RPMI7951 (cell line): ENCODE results near the gene REEP5. TPM values are rescaled to one million over a fixed set of nuclear protein-coding genes. Genes with fewer than 3 reads are reported as not detected.
"Not testable (repeated sequence)": the region's sequence is repeated elsewhere in the genome, so short reads cannot be mapped to it uniquely, and the experiment has no call there.

ENCODE experiments used
- DNase-seq: peaks from one replicate; pipeline ENCODE4 v3.0.0-alpha.2; 2012; ENCODE audit warnings: low read depth
- total RNA-seq: library from RNA; depleted of rRNA; stranded (reverse); fragments of >200 nt; shearing (Covaris generic); gene quantifications from 2 replicates; pipeline ENCODE4 v1.2.3, GENCODE V29; 2014

REEP5 gene
- total RNA-seq, 1 experiment from 2014 or later = 39.0 TPM

DNA sequence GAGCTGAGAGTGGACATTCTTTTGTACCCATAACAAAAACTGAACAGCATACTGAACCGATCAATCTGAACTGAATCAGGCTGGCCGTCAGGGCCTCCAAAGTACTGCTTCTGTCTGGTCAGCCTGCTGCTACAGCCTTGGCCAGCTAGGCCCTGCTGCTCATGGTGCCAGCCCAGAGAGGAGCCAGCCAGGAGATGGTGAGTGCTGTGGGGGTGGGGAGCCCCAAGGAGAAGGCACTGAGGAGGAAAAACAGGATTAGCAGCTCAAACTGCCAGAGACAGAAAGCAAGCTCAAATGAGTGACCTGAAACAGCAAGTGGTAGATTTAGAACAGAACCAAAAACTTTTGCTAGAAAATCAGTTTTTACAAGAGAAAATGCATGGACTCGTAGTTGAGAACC lies 37.0 kb downstream of the REEP5 start:
- no peak for DNase-seq

DNA sequence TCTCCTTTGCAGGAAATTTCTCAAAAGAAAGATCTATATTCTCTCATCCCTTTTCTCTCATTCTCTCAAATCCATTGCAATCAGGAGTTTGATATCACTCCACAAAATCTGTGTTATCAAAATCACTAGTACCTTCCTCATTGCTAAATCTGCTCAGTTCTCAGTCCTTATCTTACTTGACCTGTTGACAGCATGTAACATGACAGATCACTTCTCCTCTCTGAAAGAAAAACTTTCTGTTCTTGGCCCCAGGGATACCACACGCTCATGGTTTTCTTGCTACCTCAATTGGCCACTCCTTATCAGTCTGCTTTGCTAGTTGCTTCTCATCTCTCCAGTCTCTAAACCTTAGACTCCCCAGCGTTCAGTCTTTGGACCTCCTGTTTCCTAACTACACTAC lies 38.8 kb downstream of the REEP5 start:
- no peak for DNase-seq

DNA sequence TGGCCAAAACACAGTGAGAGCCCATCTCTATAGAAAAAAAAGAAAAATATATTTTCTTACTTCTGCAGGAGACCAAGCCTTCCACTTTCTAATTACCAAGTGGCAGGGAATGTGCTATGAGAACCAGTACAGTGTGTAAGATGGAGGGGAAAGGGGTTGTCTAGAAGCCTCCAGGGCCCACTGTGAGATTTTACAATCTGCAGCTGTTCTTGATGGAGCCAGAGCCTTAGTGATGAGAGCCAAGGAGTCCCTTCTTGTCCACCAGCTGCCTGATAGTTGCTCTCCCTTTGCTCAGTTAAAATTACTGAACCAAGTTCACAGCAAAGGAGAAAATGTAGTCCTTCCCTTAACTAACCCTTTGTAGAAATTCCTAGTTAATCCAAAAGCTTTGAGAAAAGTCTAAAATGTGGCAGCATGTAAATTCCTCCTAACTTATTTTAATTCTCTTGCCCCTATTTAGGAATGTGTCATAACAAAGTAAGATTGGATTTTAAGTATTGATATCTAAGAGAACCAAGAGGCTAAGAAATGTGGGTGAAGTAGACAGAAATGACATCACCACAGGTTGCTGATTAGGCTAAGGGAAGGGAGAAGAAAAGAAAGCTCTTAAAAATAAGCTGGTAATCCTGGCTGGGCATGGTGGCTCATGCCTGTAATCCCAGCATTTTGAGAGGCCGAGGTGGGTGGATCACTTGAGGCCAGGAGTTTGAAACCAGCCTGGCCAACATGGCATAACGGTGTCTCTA lies 41.6 kb downstream of the REEP5 start:
- DNase-seq = no peak

DNA sequence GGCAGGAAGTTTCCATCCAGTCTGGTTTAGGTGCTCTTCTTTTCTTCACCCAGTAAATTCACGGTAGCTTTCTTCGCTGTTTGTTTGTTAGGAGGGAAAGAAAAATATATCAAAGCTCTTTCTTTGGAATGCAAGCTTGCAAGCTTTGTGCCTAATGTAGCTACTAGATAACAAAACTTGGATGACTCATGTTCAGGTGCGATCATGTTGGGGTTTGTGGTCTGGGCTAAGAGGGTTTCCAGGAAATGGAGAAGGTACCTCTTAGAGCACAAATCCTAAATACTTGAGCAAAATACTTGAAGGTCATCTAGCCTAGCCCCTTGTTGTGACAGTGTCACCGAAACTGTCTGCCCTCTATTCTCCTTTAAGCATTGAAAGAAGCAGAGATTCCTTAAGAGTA lies 43.3 kb downstream of the REEP5 start:
- peak; percentile 36 for DNase-seq

DNA sequence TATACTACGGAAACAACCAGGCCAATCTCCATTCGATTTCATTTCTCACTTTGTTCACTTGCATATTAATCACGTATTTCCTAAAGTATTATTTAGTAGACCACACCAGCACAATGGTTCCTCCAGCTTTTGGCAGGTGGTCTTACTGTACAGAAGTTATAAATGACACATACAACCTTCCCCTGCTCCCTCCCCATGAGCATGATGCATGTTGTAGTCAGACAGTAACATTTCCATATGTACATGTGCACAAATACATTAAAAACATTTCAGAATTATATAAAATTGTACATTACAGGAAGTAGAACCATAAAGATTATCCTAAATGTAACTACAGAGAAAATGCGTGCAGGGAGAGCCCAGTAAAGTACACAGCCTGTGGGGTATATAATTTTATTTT lies 43.9 kb downstream of the REEP5 start:
- DNase-seq = no peak

DNA sequence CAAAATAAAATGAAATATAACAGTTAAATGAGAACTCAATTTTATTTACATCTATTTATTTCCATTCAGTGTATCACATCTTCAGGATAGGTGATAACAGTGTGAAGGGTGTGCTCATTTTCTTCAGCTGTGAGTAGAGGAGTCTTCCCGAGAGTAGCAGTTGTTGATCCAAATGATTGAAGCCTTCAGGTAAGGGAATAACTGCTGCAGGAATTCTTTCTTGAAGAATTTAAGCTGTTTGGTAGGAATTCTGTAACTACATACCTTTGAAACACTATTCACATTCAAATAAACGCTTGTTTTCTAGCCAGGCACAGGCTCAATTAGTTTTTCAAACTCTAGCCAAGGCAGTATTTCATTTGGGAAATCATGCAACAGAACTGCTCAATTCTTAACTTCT lies 45.7 kb downstream of the REEP5 start:
- no peak for DNase-seq

DNA sequence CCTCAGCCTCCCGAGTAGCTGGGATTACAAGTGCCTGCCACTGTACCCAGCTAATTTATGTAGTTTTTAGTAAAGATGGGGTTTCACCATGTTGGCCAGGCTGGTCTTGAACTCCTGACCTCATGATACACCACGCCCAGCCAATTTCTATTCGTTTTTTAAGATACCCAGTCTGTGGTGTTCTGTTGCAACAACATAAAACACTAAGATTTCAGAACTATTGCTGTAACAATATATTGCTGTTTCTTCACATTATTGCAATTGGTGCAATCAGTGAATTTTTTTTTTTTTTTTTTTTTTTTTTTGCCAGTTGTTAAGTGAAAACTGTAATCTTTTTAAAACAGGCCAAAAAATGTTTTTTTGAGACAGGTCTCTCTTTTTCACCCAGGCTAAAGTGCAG lies 51.1 kb downstream of the REEP5 start:
- DNase-seq = no peak

DNA sequence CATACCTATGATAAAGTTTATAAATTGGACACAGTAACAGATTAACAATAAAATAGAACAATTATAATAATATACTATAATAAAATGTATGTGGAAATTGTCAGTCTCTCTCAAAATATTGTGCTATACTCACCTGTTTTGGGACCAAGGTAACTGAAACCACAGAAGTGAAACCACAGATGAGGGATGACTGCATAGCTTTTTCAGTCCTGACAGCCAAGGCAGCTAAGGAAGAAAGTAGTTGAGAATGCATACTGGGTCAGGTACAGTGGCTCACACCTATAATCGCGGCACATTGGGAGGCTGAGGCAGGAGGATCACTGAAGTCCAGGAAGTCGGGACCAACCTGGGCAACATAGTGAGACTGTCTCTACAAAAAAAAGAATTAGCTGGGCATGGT lies 52.1 kb downstream of the REEP5 start:
- no peak for DNase-seq

DNA sequence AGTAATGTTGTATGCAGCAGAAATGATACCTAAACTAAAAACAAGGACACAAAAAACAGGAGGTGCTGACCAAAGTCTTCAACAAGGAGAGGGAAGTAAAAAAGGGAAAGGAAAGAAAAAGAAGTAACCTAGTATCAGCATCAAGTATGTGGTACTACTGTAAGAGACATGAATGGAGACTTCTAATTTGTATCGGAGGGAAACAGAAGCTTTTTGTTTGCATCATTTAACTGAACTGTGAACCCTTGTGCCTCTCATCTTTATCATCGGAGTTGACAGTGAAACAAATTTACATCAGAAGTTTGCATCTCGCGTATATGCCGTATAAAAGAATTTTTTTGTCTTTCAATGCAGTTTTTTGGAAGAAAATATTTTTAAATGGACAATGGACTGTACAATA lies 54.6 kb downstream of the REEP5 start:
- no peak for DNase-seq

DNA sequence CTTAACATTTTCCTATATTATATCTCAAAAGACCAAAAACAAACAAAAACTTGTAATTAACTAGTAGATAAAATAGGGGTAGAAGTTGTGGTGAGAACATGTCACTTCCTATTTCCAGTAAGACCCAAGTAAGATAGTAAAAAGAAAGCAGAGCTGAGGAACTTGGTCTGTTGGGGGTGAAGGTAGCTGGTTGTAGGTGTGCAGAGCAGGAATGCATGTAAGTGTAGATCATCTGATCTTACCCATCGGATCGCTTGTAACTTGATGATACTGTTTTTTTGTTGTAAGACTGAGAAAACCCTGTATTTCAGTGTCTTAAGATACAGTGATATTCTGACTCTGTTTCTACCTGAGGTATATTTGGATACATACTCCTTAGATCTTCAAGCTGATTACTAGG lies 55.3 kb downstream of the REEP5 start:
- no peak for DNase-seq

DNA sequence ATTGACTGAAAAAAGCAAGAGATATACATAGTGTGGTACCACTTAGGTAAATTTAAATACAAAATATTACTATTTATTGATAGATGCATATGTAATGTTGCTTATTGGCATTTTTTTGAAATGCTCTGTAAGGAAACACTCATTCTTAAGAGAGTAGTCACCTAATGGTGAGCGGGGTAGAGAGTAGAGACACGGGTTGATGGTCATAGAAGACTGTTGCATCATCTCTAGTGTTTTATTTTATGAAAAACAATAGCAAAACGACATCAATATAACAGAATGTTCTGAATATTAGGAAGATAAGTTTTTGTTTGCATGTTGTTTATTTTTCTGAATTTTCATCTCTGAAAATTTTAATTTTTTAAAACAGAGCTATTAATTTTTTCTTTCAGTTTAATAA lies 56.9 kb downstream of the REEP5 start:
- DNase-seq = no peak

DNA sequence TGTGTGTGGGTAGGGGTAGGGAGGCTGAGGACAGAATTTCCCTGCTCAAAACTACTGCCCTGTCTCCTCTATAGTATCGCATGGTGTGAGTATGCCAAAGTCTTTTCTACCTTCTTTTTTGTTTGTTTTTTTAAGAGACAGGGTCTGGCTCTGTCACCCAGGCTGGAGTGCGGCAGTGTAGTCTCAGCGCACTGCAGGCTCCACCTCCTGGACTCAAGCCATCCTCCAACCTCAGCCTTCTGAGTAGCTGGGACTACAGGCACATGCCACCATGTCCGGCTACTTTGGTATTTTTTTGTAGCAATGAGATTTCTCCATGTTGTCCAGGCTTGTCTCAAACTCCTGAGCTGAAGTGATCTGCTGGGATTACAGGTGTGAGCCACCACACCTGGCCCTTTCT lies 58.5 kb downstream of the REEP5 start:
- no peak for DNase-seq

DNA sequence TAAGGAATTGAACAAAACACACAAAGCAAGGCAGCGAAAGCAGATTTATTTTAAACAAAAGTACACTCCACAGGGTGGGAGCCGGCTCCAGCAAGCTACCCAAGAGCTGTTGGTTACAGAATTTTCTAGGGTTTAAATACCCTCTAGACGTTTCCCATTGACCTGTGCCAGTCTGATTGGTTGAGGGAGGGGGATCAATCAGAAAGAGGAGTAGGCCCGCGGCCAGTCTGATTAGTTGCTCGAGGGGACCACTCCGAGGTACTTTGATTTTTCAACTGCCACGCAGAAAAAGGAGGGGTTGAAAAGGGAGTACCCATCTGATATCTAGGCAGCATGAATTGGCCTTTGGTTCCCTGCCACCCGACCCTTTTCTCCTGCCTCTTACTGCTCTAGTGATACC lies 59.9 kb downstream of the REEP5 start:
- peak; percentile 19 for DNase-seq

DNA sequence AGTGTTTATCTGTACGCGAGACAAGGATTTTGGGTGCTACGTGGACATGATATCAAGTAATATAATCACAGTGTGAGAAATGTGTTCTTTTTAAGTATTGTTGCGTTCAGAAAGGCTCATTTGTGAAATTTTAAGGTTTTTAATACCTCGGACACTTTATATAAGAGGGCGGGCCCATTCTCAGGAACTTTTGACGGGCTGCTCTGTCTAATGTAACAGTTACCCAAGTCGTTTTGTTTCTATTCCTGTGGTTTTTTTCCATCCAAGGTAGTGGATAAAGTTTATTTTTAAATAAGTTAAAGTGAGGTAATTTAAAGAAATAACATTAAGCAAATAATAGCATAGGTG lies 60.4 kb downstream of the REEP5 start:
- DNase-seq = no peak

DNA sequence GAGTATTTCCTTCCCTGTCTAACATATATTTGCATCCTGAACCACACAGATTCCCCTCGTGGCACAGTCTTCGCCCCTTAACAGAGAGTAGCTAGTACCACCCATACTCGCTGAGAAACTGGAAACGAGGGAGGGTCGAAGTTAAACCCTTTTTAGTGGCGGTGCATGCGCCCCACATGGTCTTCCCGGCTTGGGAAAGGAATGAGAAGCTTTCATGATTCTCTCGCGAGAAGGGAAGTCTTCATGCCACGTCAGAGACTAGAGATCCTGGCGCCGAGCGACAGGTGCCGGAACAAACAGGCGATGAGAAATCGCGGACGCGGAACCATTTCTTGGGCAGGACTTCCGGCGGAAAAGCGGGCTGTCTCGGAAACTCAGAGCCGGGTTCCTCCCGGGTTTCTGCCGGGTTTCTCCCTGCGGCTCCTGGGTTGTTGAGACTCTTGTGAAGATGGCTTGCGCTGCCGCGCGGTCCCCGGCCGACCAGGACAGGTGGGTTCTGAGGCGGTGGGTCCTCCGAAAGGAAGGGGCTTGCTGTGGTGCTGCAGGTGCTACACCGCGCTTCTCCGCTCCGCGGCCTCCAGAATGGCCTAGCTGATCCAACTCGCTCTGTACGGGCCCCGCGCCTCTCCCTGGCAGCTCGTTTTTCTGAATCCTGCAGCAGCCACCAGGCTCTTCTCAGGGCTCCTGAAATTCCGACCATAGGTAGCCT lies 60.9 kb downstream of the REEP5 start, which contains the start of gene SRP19:
SRP19 (plus strand) TSS at position 359 of the 709 bp plus-strand sequence; CDS start at position 449, 90 bp downstream.
- DNase-seq = peak; percentile 96

DNA sequence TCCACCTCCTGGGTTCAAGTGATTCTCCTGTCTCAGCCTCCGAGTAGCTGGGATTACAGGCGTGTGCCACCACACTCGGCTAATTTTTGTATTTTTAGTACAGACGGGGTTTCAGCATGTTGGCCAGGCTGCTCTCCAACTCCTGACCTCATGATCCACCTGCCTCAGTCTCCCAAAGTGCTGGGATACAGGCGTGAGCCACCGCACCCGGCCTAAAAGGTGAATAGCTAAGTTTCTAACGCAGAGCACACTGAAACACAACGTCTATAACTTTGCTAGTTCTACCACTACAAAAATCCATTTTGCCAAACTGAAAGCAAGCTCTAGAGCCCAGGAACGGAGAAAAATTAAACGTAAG lies 61.5 kb downstream of the REEP5 start:
- DNase-seq = not testable (repeated sequence)

DNA sequence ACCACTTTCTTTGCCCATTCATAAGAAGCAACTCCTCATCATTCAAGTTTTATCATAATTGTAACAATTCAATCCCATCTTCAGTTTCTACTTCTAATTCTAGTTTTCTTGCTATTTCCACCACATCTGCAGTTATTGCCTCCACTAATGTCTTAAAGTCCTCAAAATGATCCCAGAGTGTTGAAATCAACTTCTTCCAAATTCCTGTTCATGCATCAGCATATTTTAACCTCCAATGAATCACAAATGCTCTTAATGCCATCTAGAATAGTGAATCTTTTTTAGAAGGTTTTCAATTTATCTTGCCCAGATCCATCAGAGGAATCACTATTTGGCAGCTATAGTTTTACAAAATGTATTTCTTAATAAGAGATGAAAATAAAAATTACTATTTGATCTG lies 64.2 kb downstream of the REEP5 start:
- DNase-seq = no peak

DNA sequence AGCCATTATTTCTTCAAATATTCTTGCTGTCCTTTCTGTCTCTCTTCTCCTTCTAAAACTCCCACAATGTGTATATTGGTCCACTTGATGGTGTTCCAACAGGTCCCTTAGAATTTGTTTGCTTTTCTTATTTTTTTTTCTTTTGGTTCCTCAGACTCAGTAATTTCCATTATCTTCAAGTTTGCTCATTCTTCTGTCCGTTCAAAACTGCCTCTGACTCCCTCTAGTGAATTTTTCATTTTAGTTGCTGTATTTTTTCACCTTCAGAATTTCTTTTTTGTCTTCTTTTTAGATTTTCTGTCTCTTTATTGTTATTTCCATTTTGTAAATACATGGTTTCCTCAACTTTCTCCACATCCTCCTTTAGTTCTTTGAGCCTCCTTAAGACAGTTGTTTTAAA lies 67.4 kb downstream of the REEP5 start:
- no peak for DNase-seq

DNA sequence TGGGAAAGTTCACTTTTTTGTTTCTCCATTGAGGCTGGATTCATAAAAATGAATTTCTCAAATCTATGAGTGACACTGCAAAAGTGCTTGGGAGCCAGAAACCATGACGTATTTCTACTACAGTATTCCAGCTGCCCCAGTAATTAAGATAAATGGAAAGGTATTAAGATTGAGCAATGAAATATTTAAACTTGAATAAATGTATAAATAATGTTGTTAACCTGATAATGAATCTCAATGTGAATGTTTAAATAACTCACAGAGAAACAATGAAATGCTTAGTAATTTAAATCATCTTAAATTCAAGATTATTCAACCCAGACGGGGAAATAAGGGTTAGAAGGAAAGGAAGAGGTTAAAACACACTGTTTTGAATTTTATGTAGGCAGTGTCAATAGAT lies 72.1 kb downstream of the REEP5 start:
- no peak for DNase-seq

DNA sequence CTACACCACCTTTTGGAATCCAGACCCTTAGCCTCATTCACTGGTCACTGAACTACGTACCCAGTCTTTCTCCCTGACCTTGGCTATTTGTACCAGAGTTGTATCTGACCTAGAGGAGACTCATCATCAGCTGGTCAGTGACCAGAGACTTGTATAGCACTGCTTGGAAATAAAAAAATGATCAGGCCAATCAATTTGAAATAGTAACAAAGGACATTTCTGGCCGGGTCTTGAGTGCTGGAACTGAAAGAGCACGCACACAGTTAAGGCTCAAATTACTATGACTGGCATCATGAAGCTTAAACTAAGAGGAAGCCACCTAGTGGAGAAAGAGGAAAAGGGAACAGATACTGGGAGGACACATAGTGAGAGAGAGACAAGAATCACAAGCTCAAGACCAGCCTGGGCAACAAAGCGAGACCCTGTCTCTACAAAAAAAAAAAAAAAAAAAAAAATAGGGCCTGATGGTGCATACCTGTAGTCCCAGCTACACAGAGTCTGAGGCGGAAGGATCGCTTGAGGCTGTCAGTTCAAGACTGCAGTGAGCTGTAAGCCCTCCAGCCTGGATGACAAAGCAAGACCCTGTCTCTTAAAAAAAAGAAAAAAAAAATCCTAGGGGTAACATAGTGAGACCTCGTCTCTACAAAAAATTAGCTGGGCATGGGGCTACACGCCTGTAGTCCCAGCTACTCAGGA lies 73.8 kb downstream of the REEP5 start:
- DNase-seq = peak; percentile 65

DNA sequence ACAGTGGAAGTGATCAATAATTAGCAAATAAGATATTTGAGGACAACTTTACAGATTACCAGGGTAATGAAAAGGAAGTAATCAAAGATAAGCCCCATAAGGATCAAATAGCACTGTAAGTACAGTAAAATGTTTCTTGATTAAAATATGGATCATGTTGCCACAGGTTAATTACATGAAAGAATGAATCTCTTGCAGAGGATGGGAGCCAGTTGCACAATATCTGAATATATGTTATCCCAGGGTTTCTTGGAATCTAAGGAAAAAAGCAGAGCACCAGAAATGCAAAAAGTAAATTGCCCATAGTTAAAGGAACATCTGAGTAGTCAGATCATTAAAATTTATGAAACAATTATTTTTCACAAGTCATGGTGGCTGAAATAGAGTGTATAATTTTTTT lies 74.7 kb downstream of the REEP5 start:
- DNase-seq = no peak

DNA sequence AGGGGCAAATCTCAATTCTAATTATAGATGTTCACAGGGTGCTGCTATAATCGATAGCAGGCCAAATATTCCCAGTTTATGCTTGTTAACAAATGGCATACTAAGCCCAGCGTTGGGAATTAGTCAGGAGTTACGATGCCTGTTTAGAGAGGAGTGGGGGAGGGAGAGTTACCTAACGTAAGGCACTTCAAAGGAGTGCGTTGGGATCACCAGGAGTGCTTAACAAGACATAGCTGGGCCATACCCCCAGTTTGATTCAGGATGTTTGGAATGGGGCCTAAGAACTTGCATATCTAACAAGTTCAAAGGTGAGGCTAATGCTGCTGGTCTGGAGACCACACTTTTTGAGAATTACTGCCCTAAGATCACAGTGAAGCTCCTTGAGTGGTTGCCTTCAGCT lies 75.5 kb downstream of the REEP5 start:
- no peak for DNase-seq

DNA sequence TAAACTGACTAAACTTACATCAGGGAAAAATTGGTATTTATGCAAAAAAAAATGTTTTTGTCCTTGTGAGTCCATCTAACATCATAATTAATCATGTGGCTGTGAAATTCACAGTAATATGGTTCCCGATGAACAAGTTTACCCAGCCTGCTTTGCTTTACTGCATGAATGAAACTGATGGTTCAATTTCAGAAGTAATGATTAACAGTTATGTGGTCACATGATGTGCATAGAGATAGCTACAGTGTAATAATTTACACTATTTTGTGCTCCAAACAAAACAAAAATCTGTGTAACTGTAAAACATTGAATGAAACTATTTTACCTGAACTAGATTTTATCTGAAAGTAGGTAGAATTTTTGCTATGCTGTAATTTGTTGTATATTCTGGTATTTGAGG lies 77.5 kb downstream of the REEP5 start:
- no peak for DNase-seq
